WTC11 (cell line): ENCODE measurements around the gene MDK.

Experiments
- ATF2 ChIP-seq: sonication (generic); formaldehyde crosslinking; IDR thresholded peaks from 2 replicates; pipeline ENCODE4 v1.8.1; 2022; ENCODE audit warnings: low read depth, missing genetic modification reagents, borderline replicate concordance
- CTCF ChIP-seq: fragments of 200-600 bp; IDR thresholded peaks from 2 replicates; pipeline ENCODE4 v1.8.0; 2022; ENCODE audit warnings: antibody characterized with exemption
- FOXJ3 ChIP-seq: sonication (generic); formaldehyde crosslinking; IDR thresholded peaks from 2 replicates; pipeline ENCODE4 v1.9.0; 2021; ENCODE audit warnings: missing genetic modification reagents, mild to moderate bottlenecking, borderline replicate concordance
- IRF2 ChIP-seq: sonication (generic); formaldehyde crosslinking; IDR thresholded peaks from 2 replicates; pipeline ENCODE4 v1.8.0; 2022; ENCODE audit warnings: low read depth, missing genetic modification reagents, borderline replicate concordance
- NR2C2 ChIP-seq: sonication (generic); formaldehyde crosslinking; IDR thresholded peaks from 2 replicates; pipeline ENCODE4 v1.8.0; 2022; ENCODE audit warnings: mild to moderate bottlenecking, missing genetic modification reagents
- TF ChIP-seq, protein P1 (sequence below): sonication (generic); formaldehyde crosslinking; IDR thresholded peaks from 2 replicates; pipeline ENCODE4 v1.8.0; 2022; ENCODE audit warnings: mild to moderate bottlenecking, missing genetic modification reagents
- TF ChIP-seq, protein P2 (sequence below): sonication (generic); formaldehyde crosslinking; IDR thresholded peaks from 2 replicates; pipeline ENCODE4 v1.8.1; 2023; ENCODE audit warnings: mild to moderate bottlenecking, moderate library complexity, missing genetic modification reagents

DNA sequence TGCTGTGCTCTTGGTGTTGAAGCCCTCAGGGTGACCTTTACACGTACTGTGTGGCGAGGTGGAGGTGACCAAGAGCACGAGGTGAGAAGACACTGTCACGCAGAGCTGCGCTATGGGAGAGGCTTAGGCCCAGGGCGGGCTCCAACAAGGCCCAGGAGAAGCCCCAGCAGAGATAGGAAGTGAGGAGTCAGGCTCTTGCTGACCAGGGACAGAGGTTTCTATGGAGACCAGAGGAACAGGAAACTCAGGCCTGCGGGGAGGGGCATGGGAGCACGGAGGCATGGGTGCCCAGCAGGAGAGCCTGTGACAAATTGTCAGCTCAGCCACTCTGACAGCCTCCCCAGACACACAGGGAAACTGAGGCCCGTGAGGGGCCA is 18.4 kb upstream of the MDK start:
- TF ChIP-seq FOXJ3 (CRISPR knock-in tag) (no peak), CTCF (no peak), NR2C2 (CRISPR knock-in tag) (no peak), IRF2 (CRISPR knock-in tag) (no peak), ATF2 (CRISPR knock-in tag) (no peak)
- TF ChIP-seq, protein P1, sequence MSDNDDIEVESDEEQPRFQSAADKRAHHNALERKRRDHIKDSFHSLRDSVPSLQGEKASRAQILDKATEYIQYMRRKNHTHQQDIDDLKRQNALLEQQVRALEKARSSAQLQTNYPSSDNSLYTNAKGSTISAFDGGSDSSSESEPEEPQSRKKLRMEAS = no peak
- TF ChIP-seq, protein P2, sequence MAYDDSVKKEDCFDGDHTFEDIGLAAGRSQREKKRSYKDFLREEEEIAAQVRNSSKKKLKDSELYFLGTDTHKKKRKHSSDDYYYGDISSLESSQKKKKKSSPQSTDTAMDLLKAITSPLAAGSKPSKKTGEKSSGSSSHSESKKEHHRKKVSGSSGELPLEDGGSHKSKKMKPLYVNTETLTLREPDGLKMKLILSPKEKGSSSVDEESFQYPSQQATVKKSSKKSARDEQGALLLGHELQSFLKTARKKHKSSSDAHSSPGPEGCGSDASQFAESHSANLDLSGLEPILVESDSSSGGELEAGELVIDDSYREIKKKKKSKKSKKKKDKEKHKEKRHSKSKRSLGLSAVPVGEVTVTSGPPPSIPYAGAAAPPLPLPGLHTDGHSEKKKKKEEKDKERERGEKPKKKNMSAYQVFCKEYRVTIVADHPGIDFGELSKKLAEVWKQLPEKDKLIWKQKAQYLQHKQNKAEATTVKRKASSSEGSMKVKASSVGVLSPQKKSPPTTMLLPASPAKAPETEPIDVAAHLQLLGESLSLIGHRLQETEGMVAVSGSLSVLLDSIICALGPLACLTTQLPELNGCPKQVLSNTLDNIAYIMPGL (CRISPR knock-in tag) = no peak
